Measurements from ENCODE around the gene GBF1. TPM values are rescaled to one million over a fixed set of nuclear protein-coding genes. Genes with fewer than 3 reads are reported as not detected.

GBF1 gene
- polyA plus RNA-seq, 1 of the 3 experiments (the other 2 are of a cell fraction) = 12.3 TPM

- H3K9me3 ChIP-seq = no peaks in the 10 kb centered on the region
- no peak overlapping the region for H3K4me3 ChIP-seq (ENCODE audit: low read depth in 2 of 2, low read length in 1 of 2)
- no peaks in the 10 kb centered on the region for H3F3A ChIP-seq (replicated peaks; ENCODE audit: insufficient read depth)
- POLR2A ChIA-PET = interaction anchor here (1.1 kb wide), 1 partner anchor 17 kb away, joined by 4 read pairs; no protein-coding TSS in a partner anchor
- H3K36me3 ChIP-seq (replicated peaks in 1 of 2; ENCODE audit: control insufficient read depth in 1 of 2, insufficient read depth in 2 of 2, low read length in 1 of 2) = no peaks in the 10 kb centered on the region
- no peak overlapping the region for H2AFZ ChIP-seq (ENCODE audit: low read depth)
- no peaks in the 10 kb centered on the region for H4K20me1 ChIP-seq (ENCODE audit: insufficient read depth)
- no peak overlapping the region for H3K4me2 ChIP-seq
- WGBS (ENCODE audit: low lambda C conversion rate) = 70% methylated on average over 2 of the region's 2 CpGs
- H3K27ac ChIP-seq (ENCODE audit: low read depth in 2 of 2, low read length in 1 of 2) = no peak overlapping the region
- no peaks in the 10 kb centered on the region for H3K27me3 ChIP-seq (ENCODE audit: insufficient read depth)
- H3K79me2 ChIP-seq (ENCODE audit: insufficient read depth) = no peaks in the 10 kb centered on the region
- CTCF ChIA-PET = interaction anchor here (1.1 to 16.5 kb wide), 6 partner anchors 8 to 177 kb away, joined by 3 to 359 read pairs (median 22); partner anchors contain the start of genes FBXL15, NFKB2 and PSD
- no peak for DNase-seq
- peaks cover 0 to 17% of the 10 kb centered on the region in 2 experiments; a peak in 1 of 4 replicates for H3K4me1 ChIP-seq (ENCODE audit: control insufficient read depth in 1 of 2, insufficient read depth in 2 of 2, low read depth in 1 of 2, low read length in 1 of 2)
- H3K9ac ChIP-seq = no peak overlapping the region
- no peaks in the 10 kb centered on the region for H3K9me2 ChIP-seq
- TF ChIP-seq MXI1 (IDR thresholded peaks at IDR 0.05; ENCODE audit: low read depth, low read length) = no peak
These were observed 161.5 kb downstream of the GBF1 start for GRCh38 chr10:102406815-102407214.

GRCh38 chr10:102407425-102408130 is 162.2 kb downstream of the GBF1 start:
- H3K4me3 ChIP-seq (ENCODE audit: low read depth in 2 of 2, low read length in 1 of 2) = no peak overlapping the region
- no peak overlapping the region for H3K4me2 ChIP-seq
- POLR2A ChIA-PET = no interaction called here
- no peak overlapping the region for H2AFZ ChIP-seq (ENCODE audit: low read depth)
- H3K9me2 ChIP-seq = no peaks in the 10 kb centered on the region
- DNase-seq = no peak
- H3K9me3 ChIP-seq = no peaks in the 10 kb centered on the region
- no peak overlapping the region for H3K9ac ChIP-seq
- peaks cover 0 to 21% of the 10 kb centered on the region in 2 experiments; a peak in 2 of 4 replicates for H3K4me1 ChIP-seq (ENCODE audit: control insufficient read depth in 1 of 2, insufficient read depth in 2 of 2, low read depth in 1 of 2, low read length in 1 of 2)
- no peaks in the 10 kb centered on the region for H3F3A ChIP-seq (replicated peaks; ENCODE audit: insufficient read depth)
- H3K79me2 ChIP-seq (ENCODE audit: insufficient read depth) = no peaks in the 10 kb centered on the region
- H3K27me3 ChIP-seq (ENCODE audit: insufficient read depth) = no peaks in the 10 kb centered on the region
- H4K20me1 ChIP-seq (ENCODE audit: insufficient read depth) = no peaks in the 10 kb centered on the region
- 87% methylated on average over 12 of the region's 13 CpGs for WGBS (ENCODE audit: low lambda C conversion rate)
- CTCF ChIA-PET = interaction anchor here (0.9 to 16.5 kb wide), 5 partner anchors 9 to 178 kb away, joined by 3 to 359 read pairs (median 29); partner anchors contain the start of genes FBXL15, NFKB2 and PSD
- no peak overlapping the region for H3K27ac ChIP-seq (ENCODE audit: low read depth in 2 of 2, low read length in 1 of 2)
- no peak for TF ChIP-seq IRF3 (IDR thresholded peaks at IDR 0.05; ENCODE audit: low read depth, low read length)
- no peak for TF ChIP-seq CTCF (IDR thresholded peaks at IDR 0.05)
- TF ChIP-seq REST (IDR thresholded peaks at IDR 0.05; ENCODE audit: low read depth, low read length) = no peak
- TF ChIP-seq EZH2phosphoT487 (IDR thresholded peaks at IDR 0.05; ENCODE audit: borderline replicate concordance, low read depth) = no peak
- no peak for TF ChIP-seq JUND (IDR thresholded peaks at IDR 0.05)
- TF ChIP-seq YY1 (IDR thresholded peaks at IDR 0.05; ENCODE audit: low read depth) = no peak
- no peak for TF ChIP-seq RAD21 (IDR thresholded peaks at IDR 0.05; ENCODE audit: low read length)
- TF ChIP-seq GATA2 (CRISPR knock-in tag; IDR thresholded peaks at IDR 0.05) = no peak
- TF ChIP-seq PBX3 (IDR thresholded peaks at IDR 0.05) = no peak
- TF ChIP-seq TAF1 (IDR thresholded peaks at IDR 0.05; ENCODE audit: borderline replicate concordance, low read depth, low read length) = no peak
- TF ChIP-seq ZBTB33 (IDR thresholded peaks at IDR 0.05; ENCODE audit: borderline replicate concordance, low read depth) = no peak
- H3K36me3 ChIP-seq (replicated peaks in 1 of 2; ENCODE audit: control insufficient read depth in 1 of 2, insufficient read depth in 2 of 2, low read length in 1 of 2) = no peaks in the 10 kb centered on the region
